Liver (tissue), 3 donors: ENCODE measurements around the gene WHAMM.

Experiments used
- CTCF ChIP-seq: fragments of 150-350 bp; IDR thresholded peaks from 2 replicates; pipeline ENCODE4 v1.5.1; 2017; ENCODE audit warnings: improper control_type of control experiment, low read depth, low read length; ENCODE audit not compliant: missing input control
- EGR1 ChIP-seq, 2 donors: IDR thresholded peaks; 2 replicates each; pipeline ENCODE4 v1.6.1; 2016 to 2018; ENCODE audit warnings: antibody characterized with exemption in 2 of 2, low read depth in 2 of 2
- FOXA1 ChIP-seq: IDR thresholded peaks from 2 replicates; pipeline ENCODE4 v1.6.1; 2016; ENCODE audit warnings: antibody characterized with exemption
- JUND ChIP-seq, 2 donors: IDR thresholded peaks; 2 replicates each; pipeline ENCODE4 v1.6.1; 2016; ENCODE audit warnings: antibody characterized with exemption in 2 of 2
- MAX ChIP-seq: IDR thresholded peaks from 2 replicates; pipeline ENCODE4 v1.6.1; 2016; ENCODE audit warnings: antibody characterized with exemption
- NR2F2 ChIP-seq: IDR thresholded peaks from 2 replicates; pipeline ENCODE4 v1.6.1; 2016; ENCODE audit warnings: antibody characterized with exemption
- SP1 ChIP-seq: IDR thresholded peaks from 2 replicates; pipeline ENCODE4 v1.6.1; 2018; ENCODE audit warnings: antibody characterized with exemption, mild to moderate bottlenecking
- ZBTB33 ChIP-seq: IDR thresholded peaks from 2 replicates; pipeline ENCODE4 v1.6.1; 2016; ENCODE audit warnings: antibody characterized with exemption
- donor health status: healthy.
- donor health status: healthy.

- TF ChIP-seq NR2F2 = no peak
- TF ChIP-seq EGR1 (IDR thresholded peaks at IDR 0.05; ENCODE audit: low read depth in 2 of 2) = no peak
- TF ChIP-seq CTCF = no peak
- no peak for TF ChIP-seq FOXA1
- TF ChIP-seq JUND (IDR thresholded peaks at IDR 0.05) = no peak
- TF ChIP-seq MAX = no peak
- TF ChIP-seq ZBTB33 = no peak
- no peak for TF ChIP-seq SP1
These were observed 5.4 kb upstream of the WHAMM start for GRCh38 chr15:82803793-82804574.
